ENCODE data around the gene CAMK2D. TPM values are rescaled to one million over a fixed set of nuclear protein-coding genes. Genes with fewer than 3 reads are reported as not detected.

CAMK2D gene
- total and polyA plus RNA-seq, 2 donors (not counting 1 experiment from before 2014, with no cell fraction given): 120 to 262 TPM

- H3K9me3 ChIP-seq (ENCODE audit: control insufficient read depth, insufficient read depth, low read depth, low read length): no peaks in the 10 kb centered on the region
- H3K4me3 ChIP-seq (replicated peaks in 1 of 4; ENCODE audit: control extremely low read depth in 1 of 4, insufficient read depth in 1 of 4, low read depth in 3 of 4, low read length in 4 of 4): no peak overlapping the region
- no peak overlapping the region for H2AFZ ChIP-seq (ENCODE audit: low read length)
- H3K36me3 ChIP-seq (ENCODE audit: control insufficient read depth, insufficient read depth, low read length): no peaks in the 10 kb centered on the region
- peak; percentile 30 to 52 for DNase-seq (ENCODE audit: low read depth in 2 of 2)
- H3K79me2 ChIP-seq (ENCODE audit: control insufficient read depth, insufficient read depth, low read length): no peaks in the 10 kb centered on the region
- no peak overlapping the region for H3K9ac ChIP-seq (ENCODE audit: insufficient read depth, low read length)
- H4K20me1 ChIP-seq (ENCODE audit: control insufficient read depth, extremely low read depth, insufficient read depth, low read length): no peaks in the 10 kb centered on the region
- H3K4me2 ChIP-seq (ENCODE audit: extremely low read depth, insufficient read depth, low read length): no peak overlapping the region
- TF ChIP-seq EZH2 (IDR thresholded peaks at IDR 0.05; ENCODE audit: low read length, missing control alignments) (no peak), CTCF (conservative IDR thresholded peaks at IDR 0.05 in 1 of 2, IDR thresholded peaks at IDR 0.05 in 1 of 2; ENCODE audit: low read depth in 1 of 2, low read length in 2 of 2) (no peak)
- peak overlapping the region; percentile 4 for H3K27ac ChIP-seq (ENCODE audit: insufficient read depth, low read length)
- peaks cover 3% of the 10 kb centered on the region for H3K4me1 ChIP-seq (ENCODE audit: control insufficient read depth, extremely low read depth, insufficient read depth, low read length)
- H3K27me3 ChIP-seq (ENCODE audit: control insufficient read depth, insufficient read depth, low read length): no peaks in the 10 kb centered on the region
Measured at GRCh38 chr4:113447061-113447460, 314.5 kb downstream of the CAMK2D start.

GRCh38 chr4:113446019-113446418 is 315.5 kb downstream of the CAMK2D start:
- no peaks in the 10 kb centered on the region for H4K20me1 ChIP-seq (ENCODE audit: control insufficient read depth, extremely low read depth, insufficient read depth, low read length)
- no peak for TF ChIP-seq CTCF (conservative IDR thresholded peaks at IDR 0.05 in 1 of 2, IDR thresholded peaks at IDR 0.05 in 1 of 2; ENCODE audit: low read depth in 1 of 2, low read length in 2 of 2)
- TF ChIP-seq EZH2 (IDR thresholded peaks at IDR 0.05; ENCODE audit: low read length, missing control alignments): no peak
- H3K4me2 ChIP-seq (ENCODE audit: extremely low read depth, insufficient read depth, low read length): peak overlapping the region; percentile 48
- H3K27me3 ChIP-seq (ENCODE audit: control insufficient read depth, insufficient read depth, low read length): no peaks in the 10 kb centered on the region
- peak; percentile 67 to 97 for DNase-seq (ENCODE audit: low read depth in 2 of 2)
- H3K4me1 ChIP-seq (ENCODE audit: control insufficient read depth, extremely low read depth, insufficient read depth, low read length): peaks cover 3% of the 10 kb centered on the region
- no peaks in the 10 kb centered on the region for H3K36me3 ChIP-seq (ENCODE audit: control insufficient read depth, insufficient read depth, low read length)
- H3K79me2 ChIP-seq (ENCODE audit: control insufficient read depth, insufficient read depth, low read length): no peaks in the 10 kb centered on the region
- H2AFZ ChIP-seq (ENCODE audit: low read length): no peak overlapping the region
- H3K9me3 ChIP-seq (ENCODE audit: control insufficient read depth, insufficient read depth, low read depth, low read length): no peaks in the 10 kb centered on the region
- no peak overlapping the region for H3K9ac ChIP-seq (ENCODE audit: insufficient read depth, low read length)
- peak overlapping the region; percentile 70 for H3K27ac ChIP-seq (ENCODE audit: insufficient read depth, low read length)
- H3K4me3 ChIP-seq (replicated peaks in 1 of 4; ENCODE audit: control extremely low read depth in 1 of 4, insufficient read depth in 1 of 4, low read depth in 3 of 4, low read length in 4 of 4): no peak overlapping the region

- Histone ChIP-seq H2AFZ (ENCODE audit: low read length) (no peak overlapping the region), H3K4me2 (ENCODE audit: extremely low read depth, insufficient read depth, low read length) (peak overlapping the region; percentile 48), H3K79me2 (ENCODE audit: control insufficient read depth, insufficient read depth, low read length) (no peaks in the 10 kb centered on the region), H3K36me3 (ENCODE audit: control insufficient read depth, insufficient read depth, low read length) (no peaks in the 10 kb centered on the region), H3K27me3 (ENCODE audit: control insufficient read depth, insufficient read depth, low read length) (no peaks in the 10 kb centered on the region), H3K9ac (ENCODE audit: insufficient read depth, low read length) (no peak overlapping the region), H3K4me3 (replicated peaks in 1 of 4; ENCODE audit: control extremely low read depth in 1 of 4, insufficient read depth in 1 of 4, low read depth in 3 of 4, low read length in 4 of 4) (peak overlapping the region in 2 of 4 experiments; percentile 3 to 14), H3K4me1 (ENCODE audit: control insufficient read depth, extremely low read depth, insufficient read depth, low read length) (peaks cover 3% of the 10 kb centered on the region), H4K20me1 (ENCODE audit: control insufficient read depth, extremely low read depth, insufficient read depth, low read length) (no peaks in the 10 kb centered on the region), H3K27ac (ENCODE audit: insufficient read depth, low read length) (peak overlapping the region; percentile 70), H3K9me3 (ENCODE audit: control insufficient read depth, insufficient read depth, low read depth, low read length) (no peaks in the 10 kb centered on the region)
- TF ChIP-seq EZH2 (IDR thresholded peaks at IDR 0.05; ENCODE audit: low read length, missing control alignments) (no peak), CTCF (conservative IDR thresholded peaks at IDR 0.05 in 1 of 2, IDR thresholded peaks at IDR 0.05 in 1 of 2; ENCODE audit: low read depth in 1 of 2, low read length in 2 of 2) (no peak)
- DNase-seq (ENCODE audit: low read depth in 2 of 2): peak; percentile 97 to 99
Measured at GRCh38 chr4:113445286-113445685, 316.3 kb downstream of the CAMK2D start.

All from fibroblast of lung (primary cell).